AG20443 (cell line): ENCODE measurements around the gene SIVA1.

ENCODE experiments used
- DNase-seq: peaks from one replicate; pipeline ENCODE4 v3.0.0; 2012; ENCODE audit warnings: low spot score, mixed read lengths

Gene SIVA1

DNA sequence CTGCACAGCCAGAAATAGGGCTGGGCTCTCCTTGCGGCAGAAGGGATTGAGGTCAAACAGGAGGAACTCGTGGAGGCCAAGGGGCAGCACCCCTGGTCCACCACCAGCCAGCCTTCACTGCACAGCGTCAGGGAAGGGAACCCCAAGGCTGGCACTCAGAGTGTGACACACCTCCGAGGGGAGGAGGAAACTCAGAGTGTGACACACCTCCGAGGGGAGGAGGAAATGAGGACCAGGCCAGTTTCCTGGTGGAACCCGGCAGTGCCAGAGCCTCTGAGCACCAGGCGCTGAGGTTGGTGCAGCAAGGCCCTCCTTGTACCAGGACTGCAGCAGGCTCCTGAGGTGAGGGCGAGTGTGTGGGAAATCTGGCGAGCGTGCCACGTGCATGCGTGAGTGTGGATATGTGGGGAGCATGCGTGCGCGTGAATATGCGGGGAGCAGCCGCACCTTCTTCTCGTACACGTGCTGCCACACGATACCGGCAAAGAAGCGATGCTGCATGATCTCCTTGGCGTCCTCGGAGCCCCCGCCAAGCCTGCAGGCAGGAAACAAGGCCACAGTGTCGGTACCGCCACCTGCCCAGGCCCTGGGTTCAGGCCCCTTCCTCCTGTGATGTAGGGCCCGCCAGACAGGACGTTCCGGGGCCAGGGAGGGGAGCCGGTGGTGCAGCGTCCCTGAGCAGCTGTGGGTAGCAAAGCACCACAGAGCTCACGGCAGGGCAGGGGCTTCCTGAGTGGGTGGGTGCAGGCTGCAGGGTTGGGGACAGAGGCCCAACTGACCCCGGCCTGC is 19.2 kb downstream of the SIVA1 start:
- no peak for DNase-seq

- DNase-seq, result no peak
These were observed 20.0 kb downstream of the SIVA1 start for GRCh38 chr14:104772707-104773504.

DNA sequence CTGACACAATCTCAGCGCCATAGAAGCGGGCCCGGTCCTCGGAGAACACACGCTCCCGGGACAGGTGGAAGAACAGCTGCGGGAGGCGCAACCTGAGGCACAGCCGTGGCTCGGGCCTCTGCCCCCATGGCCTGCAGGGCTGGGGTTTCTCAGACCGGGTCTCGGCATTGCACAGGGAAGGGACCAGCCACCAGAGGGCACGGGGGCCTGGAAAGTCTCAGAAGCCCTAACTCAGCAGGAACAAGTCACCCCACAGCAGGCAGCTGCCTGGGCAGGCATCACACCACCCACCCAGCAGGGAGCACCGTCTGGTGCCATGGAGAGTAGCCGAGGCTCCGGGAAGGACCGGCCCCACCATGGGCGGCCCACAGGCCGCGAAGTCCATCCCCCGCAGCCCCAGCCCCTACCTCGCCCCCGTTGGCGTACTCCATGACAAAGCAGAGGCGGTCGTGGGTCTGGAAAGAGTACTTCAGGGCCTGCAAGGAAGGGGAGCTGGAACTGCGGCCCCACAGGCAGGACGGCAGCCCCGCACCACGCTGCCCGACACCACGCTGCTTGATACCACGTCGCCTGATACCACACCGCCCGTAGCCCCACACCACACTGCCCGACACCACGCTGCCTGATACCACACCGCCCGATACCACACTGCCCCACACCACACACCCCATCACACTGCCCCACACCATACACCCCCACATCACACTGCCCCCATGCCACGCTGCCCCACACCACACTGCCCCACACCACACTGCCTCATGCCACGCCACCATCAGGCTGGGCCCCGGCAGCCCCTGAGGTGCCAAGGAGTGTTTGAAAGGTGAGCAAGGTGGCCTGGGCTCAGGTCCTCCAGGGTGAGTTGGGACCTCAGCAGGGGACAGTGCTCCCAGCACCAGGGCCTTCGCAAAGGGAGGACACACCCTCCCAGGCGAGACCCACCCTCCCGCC is 20.8 kb downstream of the SIVA1 start:
- DNase-seq, result no peak

DNA sequence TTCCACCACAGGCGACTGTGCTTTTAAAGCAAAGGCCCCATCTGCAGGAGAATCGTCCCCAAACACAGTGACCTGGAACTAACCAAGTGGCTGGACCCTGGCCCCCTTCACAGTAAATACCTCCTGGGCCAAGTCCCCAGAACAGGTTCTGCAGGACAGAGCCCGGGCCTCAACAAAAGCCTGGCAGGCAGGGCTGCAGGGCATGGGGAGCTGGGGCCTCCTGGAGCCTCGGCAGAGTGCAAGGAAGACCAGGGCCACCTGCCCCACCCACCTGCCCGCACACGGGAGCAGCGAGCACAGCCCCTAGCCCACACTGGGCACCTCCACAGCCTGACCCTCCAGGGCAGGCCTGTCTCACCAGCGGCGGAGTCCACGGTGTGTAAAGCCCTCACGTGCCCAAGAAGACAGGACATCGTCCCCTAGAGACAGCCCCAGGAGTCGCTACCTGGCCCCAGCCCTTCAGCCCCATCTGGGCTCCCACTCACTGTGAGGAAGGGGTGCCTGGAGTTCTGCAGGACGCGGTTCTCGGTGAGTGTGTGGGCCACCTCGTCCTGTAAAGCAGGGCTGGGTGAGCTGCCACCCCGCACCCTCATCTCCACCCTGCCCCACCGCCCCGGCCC is 21.6 kb downstream of the SIVA1 start:
- no peak for DNase-seq

DNA sequence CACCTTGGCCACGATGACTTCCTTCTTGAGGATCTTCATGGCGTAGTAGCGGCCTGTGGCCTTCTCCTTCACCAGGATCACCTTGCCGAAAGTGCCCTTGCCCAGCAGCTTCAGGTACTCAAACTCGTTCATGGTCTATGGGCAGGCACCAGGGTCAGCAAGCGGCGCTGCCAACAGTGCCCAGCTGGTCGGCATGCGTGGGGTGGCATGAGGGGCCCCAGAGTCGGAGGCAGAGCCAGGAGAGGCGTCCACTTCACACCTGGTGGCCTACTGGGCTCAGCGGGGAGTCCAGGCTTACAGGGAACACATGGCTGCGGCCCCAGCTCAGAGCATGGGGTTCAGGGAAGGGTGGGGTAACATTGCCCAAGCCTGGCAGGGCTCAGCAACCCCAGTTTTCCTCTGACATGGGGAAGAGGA is 22.1 kb downstream of the SIVA1 start:
- DNase-seq, result no peak

DNA sequence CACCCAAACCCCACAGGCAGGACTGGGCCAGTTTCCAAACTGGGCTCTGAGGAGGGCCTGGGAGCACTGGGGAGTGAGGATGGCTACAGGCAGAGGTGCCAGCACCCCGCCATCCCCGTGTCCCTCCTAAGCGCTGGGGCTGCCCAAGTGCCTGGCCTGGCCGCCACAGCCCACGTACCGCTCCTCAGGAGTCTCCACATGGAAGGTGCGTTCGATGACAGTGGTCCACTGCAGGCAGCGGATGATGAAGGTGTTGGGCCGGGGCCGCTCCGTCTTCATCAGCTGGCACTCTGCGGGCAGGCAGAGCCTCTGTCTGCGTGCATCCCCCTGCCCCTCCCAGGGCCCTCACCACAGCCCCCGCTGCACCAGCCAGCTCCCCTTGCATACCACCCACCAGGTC is 23.5 kb downstream of the SIVA1 start:
- DNase-seq, result no peak

DNA sequence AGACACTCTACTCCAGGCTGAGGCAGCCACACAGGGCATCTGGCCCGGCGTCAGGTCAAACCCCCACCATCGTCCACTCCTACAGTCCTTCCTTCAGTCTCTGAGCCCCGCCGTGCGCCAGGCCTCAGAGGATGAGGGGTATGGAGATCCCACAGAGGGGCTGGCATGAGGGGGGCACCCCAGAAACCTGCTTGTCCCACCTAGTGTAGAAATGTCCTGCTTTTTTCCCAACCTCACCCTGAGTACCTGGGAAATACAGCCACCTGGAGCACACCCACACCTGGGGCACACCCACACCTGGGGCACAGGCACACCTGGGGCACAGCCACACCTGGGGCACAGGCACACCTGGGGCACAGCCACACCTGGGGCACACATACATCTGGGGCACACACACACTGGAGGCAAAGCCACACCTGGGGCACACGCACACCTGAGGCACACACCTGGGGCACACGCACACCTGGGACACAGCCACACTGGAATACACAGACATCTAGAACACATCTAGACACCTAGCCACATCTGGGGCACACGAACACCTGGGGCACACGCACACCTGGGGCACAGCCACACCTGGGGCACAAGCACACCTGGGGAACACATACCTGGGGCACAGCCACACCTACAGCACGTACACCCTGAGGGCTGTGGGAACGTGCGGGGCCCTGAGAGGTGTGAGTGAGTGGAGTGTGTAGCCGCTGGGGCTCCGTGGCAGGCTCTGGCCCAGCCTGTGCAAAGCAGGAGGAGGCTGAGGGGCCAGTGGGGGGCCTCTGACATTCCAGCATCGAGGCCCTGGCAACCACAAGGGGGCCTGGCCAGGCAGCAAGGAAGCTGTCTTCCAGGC is 24.2 kb downstream of the SIVA1 start:
- no peak for DNase-seq

DNA sequence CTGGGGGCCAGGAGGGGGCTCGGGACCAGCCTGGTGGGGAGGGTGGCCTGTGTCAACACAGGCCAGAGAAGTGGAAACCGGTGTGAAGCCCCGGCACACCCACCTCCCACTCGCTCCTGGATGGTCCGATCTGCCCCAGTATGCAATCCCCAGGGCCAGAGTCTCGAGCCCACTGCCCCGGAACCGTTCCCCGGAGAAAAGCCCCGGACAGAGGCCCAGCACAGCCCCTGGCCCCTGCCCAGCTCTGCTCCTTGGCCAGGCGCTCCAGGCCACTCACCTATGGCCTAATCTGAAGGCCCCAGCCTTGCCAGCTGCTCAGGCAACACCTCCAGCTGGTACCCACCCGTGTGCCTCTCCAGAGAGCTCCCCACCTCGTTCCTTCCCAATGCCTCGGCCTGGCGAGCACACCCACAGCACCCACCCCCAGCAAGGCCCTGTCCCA is 24.9 kb downstream of the SIVA1 start:
- DNase-seq, result no peak

DNA sequence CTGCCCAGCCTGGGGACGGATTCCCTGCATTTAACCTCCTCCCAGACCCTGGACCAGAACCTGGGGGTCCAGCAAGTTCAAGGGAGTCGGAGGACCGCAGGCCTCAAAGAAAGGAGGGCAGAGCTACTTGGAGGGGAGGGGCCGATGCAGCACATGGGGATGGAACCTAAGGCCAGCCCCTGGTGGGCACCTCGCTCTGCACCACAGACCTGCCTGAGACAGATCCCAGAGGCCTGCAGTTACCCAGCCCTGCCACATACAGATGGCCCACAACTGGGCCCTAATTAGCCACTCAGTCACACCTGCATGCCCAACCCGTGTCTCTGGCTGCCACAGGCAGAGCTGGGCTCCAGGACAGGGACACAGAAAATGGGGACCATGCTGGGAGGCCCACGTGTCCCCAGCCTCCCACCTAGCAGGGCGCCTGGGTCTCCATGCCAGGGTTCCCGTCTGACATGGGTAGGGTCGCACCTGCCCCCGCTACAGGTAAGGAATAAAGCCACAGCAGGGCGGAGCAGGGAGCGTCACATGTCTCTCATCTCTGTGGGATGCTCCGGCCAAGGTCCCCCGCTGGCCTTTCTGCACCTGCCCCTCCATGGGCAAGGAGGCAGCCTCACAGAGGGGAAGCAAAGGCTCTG is 25.9 kb downstream of the SIVA1 start:
- no peak for DNase-seq

- no peak for DNase-seq
These were observed 27.0 kb downstream of the SIVA1 start for GRCh38 chr14:104779776-104780512.

DNA sequence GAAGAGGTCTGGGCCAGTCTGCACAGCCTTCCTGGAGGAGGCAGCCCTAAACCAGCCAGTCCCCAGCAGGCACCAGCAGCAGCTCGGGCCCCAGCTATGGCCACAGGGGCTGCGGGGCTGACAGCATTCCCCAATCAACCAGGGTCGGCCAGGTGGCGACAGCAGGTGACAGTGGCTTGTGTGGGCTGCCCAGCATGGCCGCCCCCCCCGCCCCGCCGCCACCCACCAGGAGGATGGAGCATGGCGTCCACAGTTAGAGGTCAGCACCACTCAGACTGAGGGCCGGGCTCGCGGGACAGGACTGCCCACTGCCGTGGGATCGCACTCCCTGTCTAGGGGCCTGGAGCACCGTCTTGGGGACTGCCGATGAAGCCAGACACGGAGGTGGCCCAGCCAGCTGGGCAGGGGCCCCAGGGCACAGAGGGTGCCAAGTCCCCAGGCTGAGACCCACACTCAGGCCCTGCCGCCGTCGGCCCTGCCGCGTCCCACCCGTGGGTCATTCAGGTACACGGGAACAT is 27.6 kb downstream of the SIVA1 start:
- no peak for DNase-seq

- DNase-seq, result no peak
These were observed 28.5 kb downstream of the SIVA1 start for GRCh38 chr14:104781271-104782077.

DNA sequence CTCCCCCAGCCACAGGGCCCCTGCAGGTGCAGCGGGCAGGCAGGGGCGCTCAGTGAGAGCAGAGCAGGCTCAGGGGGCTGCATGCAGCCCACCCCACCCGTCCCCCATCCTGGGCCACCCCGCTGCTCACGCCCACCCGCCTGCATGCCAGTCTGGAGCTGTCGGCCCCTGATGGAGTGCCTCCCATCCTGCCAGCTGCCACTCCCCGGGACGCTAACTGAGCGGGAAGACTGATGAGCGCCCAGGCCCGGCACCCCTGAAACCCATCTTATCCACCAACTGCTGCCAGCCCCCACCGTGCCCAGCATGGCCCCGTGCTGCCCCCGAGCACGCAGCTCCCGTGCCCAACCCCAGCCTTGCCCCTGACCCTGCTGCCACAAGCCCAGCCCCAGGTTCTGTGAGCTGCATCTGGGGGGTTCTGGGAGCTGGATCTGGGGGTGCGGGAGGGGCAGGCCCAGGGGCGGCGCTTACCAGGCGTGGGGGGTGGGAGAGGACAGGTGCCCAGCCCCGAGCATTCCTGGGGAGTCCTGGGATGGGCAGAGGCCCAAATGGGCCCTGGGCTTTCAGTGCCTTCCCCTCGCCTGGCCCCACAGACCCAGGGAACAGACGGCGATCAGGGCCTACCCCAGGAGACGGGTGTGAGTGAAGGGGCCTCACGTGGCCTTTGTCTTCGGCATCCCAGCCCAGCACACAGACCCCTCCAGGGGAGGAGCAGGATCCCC is 29.3 kb downstream of the SIVA1 start:
- DNase-seq, result no peak

GRCh38 chr14:104782808-104783139 is 29.8 kb downstream of the SIVA1 start:
- DNase-seq, result no peak

DNA sequence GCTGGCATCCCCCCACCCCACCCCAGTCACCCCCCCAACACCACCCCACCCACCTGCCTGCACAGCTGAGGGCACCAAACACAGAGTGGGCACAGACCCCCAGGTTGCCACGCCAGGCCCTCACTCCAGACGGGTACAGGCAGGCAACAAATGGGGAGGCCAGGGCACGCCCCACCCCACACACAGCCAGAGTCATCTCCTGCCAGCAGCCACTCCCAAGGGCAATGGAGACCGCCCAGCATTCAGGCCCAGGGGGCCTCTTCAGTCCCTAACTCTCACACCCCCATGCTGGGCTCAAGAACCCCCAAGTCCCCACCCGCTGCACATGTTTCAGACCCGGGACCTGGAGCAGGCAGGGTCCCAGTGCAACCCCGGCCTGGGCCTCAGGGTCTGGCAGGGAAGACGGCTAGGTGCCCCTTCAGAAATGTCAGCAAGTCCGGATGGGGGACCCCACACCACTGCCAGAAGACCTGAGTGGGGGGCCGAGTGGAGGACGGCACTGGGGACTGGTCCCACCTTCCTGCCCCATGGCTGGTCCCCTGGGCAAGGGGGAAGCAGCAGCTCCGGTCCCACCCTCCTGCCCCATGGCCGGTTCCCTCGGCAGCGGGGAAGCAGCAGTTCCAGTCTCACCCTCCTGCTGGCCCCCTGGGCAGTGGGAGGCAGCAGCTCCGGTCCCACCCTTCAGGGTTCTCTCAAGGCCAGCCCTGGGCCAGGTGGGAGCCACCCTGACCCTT is 30.7 kb downstream of the SIVA1 start:
- DNase-seq, result no peak

DNA sequence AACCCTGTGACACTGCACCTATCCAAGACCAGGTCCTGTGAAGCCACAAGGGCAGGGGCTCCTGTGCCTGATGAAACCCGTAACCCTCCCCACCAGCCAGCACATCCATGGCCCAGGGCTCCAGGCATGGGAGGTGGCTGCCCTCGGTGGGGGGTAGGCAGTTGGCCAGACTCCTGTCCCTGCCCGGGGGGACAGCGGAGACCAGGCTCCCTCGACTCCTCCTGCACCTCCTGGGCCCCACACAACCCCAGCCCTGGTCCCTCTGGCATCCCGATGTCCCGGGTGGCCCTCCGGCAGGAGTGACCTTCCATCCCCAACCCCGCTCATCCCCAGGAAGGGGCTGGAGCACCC is 31.2 kb downstream of the SIVA1 start:
- DNase-seq, result no peak
